ENCODE results near the gene SPATA31C1.

DNA sequence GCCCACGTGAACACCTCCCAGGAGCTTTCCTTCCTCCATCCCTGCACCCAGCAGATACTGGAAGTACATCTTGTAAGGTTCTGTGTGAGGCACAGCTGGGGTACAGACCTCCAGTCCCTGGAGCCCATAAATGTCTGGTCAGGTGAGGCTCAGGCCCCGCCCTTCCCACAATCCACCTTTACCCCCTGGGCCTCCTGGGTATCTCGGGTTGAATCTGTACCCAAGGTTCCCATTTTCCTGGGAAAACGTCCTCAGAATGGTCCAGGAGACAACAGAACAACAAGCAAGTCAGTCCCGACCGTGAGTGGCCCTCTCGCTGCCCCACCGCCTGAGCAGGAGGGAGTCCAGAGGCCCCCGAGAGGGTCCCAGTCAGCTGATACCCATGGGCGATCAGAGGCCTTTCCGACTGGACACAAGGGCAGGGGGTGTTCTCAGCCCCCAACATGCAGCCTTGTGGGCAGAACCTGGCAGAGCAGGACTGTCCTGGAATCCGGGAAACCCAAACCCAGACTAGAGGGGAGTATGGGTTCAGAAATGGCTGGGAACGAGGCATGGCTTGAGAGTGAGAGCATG lies 30.7 kb upstream of the SPATA31C1 start:
- TF ChIP-seq, protein P1, sequence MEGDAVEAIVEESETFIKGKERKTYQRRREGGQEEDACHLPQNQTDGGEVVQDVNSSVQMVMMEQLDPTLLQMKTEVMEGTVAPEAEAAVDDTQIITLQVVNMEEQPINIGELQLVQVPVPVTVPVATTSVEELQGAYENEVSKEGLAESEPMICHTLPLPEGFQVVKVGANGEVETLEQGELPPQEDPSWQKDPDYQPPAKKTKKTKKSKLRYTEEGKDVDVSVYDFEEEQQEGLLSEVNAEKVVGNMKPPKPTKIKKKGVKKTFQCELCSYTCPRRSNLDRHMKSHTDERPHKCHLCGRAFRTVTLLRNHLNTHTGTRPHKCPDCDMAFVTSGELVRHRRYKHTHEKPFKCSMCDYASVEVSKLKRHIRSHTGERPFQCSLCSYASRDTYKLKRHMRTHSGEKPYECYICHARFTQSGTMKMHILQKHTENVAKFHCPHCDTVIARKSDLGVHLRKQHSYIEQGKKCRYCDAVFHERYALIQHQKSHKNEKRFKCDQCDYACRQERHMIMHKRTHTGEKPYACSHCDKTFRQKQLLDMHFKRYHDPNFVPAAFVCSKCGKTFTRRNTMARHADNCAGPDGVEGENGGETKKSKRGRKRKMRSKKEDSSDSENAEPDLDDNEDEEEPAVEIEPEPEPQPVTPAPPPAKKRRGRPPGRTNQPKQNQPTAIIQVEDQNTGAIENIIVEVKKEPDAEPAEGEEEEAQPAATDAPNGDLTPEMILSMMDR (IDR thresholded peaks at IDR 0.05), result no peak
- no peak for TF ChIP-seq POLR2A (IDR thresholded peaks at IDR 0.05)
